ENCODE results near the gene NRTN. TPM values are rescaled to one million over a fixed set of nuclear protein-coding genes. Genes with fewer than 3 reads are reported as not detected.
A peak's percentile ranks its signal among the peaks of the same experiment; 100 is the strongest.

NRTN gene
- total RNA-seq, 1 donor from 2014 or later = 0.40 TPM

DNA sequence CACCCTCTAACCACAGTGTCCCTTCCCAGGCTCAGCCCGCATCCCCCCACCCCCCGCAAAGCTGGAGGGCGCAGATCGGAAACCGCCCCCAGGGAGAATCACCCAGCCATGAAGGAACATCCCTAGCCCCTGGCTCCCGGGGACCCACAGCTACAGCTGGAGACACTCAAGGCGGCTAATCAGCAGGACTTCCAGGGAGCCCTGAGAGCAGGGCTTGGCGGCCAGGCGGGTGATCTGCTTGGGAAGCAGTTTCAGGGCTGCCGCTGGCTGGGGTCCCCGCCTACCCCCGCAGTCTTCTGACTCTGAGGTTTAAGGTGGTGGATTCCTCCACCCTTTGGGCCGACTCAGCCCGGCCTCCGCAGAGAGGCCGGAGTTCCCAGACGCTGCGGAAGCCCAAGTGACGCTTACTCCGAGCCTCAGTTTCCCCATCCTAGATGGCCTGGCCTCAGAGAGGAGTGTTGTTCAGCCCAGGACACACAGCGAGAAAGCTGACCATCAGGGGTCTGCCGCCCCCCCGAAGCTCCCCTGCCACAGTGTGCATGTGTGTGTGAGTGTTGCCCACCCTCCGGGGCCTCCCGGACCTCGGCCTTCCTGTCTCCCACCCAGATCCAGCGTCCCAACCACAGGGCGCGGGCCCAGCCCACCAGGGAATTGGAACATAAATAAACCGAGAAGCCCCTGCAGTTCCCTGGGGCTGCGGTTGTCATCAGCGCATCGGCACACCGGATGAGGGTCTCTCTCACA, 24.9 kb downstream of the NRTN start:
- Mint-ChIP-seq H3K9me3 (ENCODE audit: unreplicated experiment) (no peaks in the 10 kb centered on the region), H3K27ac (ENCODE audit: unreplicated experiment) (no peak overlapping the region), H3K4me1 (ENCODE audit: unreplicated experiment) (peaks cover 8% of the 10 kb centered on the region), H3K36me3 (ENCODE audit: unreplicated experiment) (no peaks in the 10 kb centered on the region), H3K27me3 (ENCODE audit: unreplicated experiment) (peaks cover 6% of the 10 kb centered on the region), H3K4me3 (ENCODE audit: unreplicated experiment) (no peak overlapping the region)
- DNase-seq (ENCODE audit: extremely low spot score, unreplicated experiment) = no peak
- TF ChIP-seq, protein P1, sequence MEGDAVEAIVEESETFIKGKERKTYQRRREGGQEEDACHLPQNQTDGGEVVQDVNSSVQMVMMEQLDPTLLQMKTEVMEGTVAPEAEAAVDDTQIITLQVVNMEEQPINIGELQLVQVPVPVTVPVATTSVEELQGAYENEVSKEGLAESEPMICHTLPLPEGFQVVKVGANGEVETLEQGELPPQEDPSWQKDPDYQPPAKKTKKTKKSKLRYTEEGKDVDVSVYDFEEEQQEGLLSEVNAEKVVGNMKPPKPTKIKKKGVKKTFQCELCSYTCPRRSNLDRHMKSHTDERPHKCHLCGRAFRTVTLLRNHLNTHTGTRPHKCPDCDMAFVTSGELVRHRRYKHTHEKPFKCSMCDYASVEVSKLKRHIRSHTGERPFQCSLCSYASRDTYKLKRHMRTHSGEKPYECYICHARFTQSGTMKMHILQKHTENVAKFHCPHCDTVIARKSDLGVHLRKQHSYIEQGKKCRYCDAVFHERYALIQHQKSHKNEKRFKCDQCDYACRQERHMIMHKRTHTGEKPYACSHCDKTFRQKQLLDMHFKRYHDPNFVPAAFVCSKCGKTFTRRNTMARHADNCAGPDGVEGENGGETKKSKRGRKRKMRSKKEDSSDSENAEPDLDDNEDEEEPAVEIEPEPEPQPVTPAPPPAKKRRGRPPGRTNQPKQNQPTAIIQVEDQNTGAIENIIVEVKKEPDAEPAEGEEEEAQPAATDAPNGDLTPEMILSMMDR (IDR thresholded peaks at IDR 0.05) = no peak

DNA sequence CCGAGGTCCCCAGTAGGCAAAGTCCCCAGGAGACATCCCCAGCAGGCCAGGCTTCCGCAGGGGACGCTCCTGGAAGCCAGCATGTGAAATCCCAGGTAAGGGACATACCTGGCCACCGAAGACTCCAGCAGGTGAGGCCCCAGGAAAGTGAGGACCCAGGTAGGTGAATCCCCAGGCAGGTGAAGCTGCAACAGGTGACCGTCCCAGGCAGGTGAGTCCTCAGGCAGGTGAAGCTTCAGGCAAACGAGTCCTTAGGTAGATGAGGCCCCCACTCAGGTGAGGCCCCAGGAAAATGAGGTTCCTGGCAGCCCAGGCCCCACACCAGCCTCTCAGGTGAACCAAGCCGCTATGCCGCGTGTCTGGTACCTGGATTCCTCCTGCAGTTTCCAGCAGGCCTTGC, 26.3 kb downstream of the NRTN start:
- no peak for DNase-seq (ENCODE audit: extremely low spot score, unreplicated experiment)
- Mint-ChIP-seq H3K9me3 (ENCODE audit: unreplicated experiment) (no peaks in the 10 kb centered on the region), H3K36me3 (ENCODE audit: unreplicated experiment) (no peaks in the 10 kb centered on the region), H3K4me3 (ENCODE audit: unreplicated experiment) (no peak overlapping the region), H3K4me1 (ENCODE audit: unreplicated experiment) (peaks cover 8% of the 10 kb centered on the region), H3K27ac (ENCODE audit: unreplicated experiment) (no peak overlapping the region), H3K27me3 (ENCODE audit: unreplicated experiment) (peaks cover 6% of the 10 kb centered on the region)
- TF ChIP-seq, protein P1 (IDR thresholded peaks at IDR 0.05) = no peak

DNA sequence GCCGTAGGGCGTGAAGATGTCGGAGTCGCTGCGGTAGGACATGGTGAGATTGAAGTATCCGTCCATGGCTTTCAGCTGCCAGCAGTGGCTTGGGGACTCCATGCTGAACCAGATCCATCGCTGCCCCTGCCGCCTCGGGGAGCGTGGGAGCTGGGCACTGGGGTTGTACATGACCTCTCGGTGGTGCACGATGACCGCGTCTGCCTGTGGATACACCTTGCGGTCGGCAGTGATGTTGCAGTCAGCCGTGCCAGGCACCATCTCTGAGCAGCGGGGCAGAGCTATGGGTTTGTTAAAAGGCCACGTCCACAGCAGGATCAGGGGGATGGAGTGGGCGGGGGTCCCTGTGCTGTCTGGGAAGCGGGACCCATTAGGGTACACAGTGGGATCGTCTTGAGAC, 27.2 kb downstream of the NRTN start:
- Mint-ChIP-seq H3K4me3 (ENCODE audit: unreplicated experiment) (no peak overlapping the region), H3K36me3 (ENCODE audit: unreplicated experiment) (no peaks in the 10 kb centered on the region), H3K4me1 (ENCODE audit: unreplicated experiment) (peaks cover 5% of the 10 kb centered on the region), H3K27ac (ENCODE audit: unreplicated experiment) (peak overlapping the region; percentile 31), H3K9me3 (ENCODE audit: unreplicated experiment) (no peaks in the 10 kb centered on the region), H3K27me3 (ENCODE audit: unreplicated experiment) (peaks cover 6% of the 10 kb centered on the region)
- TF ChIP-seq, protein P1 (IDR thresholded peaks at IDR 0.05) = no peak
- DNase-seq (ENCODE audit: extremely low spot score, unreplicated experiment) = no peak

DNA sequence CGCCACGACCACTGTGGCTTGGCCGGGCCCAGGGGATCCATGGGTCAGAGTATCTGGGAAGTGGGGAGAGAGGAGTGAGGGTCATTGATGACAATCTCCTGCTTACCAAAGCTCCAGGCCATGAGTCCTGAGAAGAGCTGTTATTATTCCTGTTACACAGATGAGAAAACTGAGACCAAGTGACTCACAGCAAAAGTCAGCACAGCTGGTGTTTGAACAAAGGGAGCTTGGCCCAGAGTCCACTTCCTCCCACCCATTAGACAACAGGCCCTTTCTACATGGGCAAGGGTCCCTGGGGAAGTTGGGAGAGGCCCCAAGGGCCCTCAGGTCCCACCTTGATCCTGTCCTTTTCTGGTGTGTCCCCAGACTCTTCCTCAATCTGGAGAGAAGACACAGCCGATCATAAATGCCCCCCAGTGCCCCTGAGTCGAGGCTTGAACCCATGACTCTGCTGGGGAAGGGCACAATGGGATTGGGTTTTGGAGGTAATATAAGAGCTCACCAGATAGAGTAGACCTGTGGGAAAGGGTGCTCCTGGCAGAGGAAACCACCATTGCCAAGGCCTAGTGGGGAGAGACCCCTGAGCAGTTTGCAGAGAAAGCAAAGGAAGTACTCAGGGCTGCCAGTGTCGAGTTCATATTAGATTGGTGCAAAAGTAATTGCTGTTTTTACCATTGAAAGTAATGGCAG, 27.8 kb downstream of the NRTN start:
- H3K27ac Mint-ChIP-seq (ENCODE audit: unreplicated experiment) = no peak overlapping the region
- peaks cover 6% of the 10 kb centered on the region for H3K27me3 Mint-ChIP-seq (ENCODE audit: unreplicated experiment)
- DNase-seq (ENCODE audit: extremely low spot score, unreplicated experiment) = no peak
- TF ChIP-seq, protein P1 (IDR thresholded peaks at IDR 0.05) = no peak
- no peaks in the 10 kb centered on the region for H3K9me3 Mint-ChIP-seq (ENCODE audit: unreplicated experiment)
- peaks cover 3% of the 10 kb centered on the region for H3K4me1 Mint-ChIP-seq (ENCODE audit: unreplicated experiment)
- H3K36me3 Mint-ChIP-seq (ENCODE audit: unreplicated experiment) = no peaks in the 10 kb centered on the region
- no peak overlapping the region for H3K4me3 Mint-ChIP-seq (ENCODE audit: unreplicated experiment)

DNA sequence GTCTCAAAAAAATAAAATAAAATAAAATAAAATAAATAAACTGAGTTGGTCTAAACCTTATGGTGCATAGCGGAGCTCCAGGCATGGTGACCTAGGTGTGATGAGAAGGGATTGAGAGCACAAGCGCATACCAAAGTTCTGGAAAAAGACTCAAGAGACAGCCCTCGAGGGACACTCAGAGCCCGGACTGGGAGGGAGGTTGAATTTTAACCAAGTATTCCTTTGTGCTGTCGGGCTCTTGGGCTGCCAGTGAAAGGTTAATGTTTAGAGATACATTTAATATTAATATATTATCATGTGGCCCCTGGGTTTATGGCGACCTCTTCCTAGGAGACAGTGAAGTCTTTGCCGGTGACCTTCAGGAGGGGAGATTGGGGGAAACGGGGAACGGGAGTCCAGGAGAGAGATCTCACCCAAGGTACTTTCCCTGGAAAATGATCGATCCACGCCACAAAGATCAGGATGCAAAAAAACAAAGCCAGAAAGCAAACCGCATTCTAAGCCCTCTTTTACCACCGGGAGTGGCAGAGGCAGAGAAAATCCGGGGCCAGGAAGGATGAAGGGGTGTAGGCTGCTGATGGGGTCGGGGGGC, 33.0 kb downstream of the NRTN start:
- DNase-seq (ENCODE audit: extremely low spot score, unreplicated experiment) = no peak
- TF ChIP-seq, protein P1 (IDR thresholded peaks at IDR 0.05) = no peak
- no peaks in the 10 kb centered on the region for H3K4me1 Mint-ChIP-seq (ENCODE audit: unreplicated experiment)
- no peaks in the 10 kb centered on the region for H3K36me3 Mint-ChIP-seq (ENCODE audit: unreplicated experiment)
- no peak overlapping the region for H3K27ac Mint-ChIP-seq (ENCODE audit: unreplicated experiment)
- peaks cover 6% of the 10 kb centered on the region for H3K27me3 Mint-ChIP-seq (ENCODE audit: unreplicated experiment)
- no peaks in the 10 kb centered on the region for H3K9me3 Mint-ChIP-seq (ENCODE audit: unreplicated experiment)
- no peak overlapping the region for H3K4me3 Mint-ChIP-seq (ENCODE audit: unreplicated experiment)
